SK-N-SH treated with all-trans-retinoic acid at 6 μM for 48 hours (cell line): ENCODE measurements around the gene TAF5.

Source experiments
- ATAC-seq: fragments of 200-7000 bp; cut with Tn5 transposase; 3 replicates; pipeline ENCODE4 v1.9.1; 2020; ENCODE audit warnings: mild to moderate bottlenecking, moderate library complexity
- ARNTL ChIP-seq: fragments of 450-650 bp; formaldehyde crosslinking; IDR thresholded peaks from 2 replicates; pipeline ENCODE4 v1.5.0; 2020; ENCODE audit warnings: low read depth, mild to moderate bottlenecking, moderate library complexity, borderline replicate concordance
- BACH2 ChIP-seq: fragments of 250-450 bp; sonication (Bioruptor Pico); IDR thresholded peaks from 2 replicates; pipeline ENCODE4 v1.9.0; 2021; ENCODE audit warnings: mild to moderate bottlenecking, borderline replicate concordance
- CREB5 ChIP-seq: fragments of 250-450 bp; sonication (Bioruptor Pico); IDR thresholded peaks from 2 replicates; pipeline ENCODE4 v1.5.1; 2020; ENCODE audit warnings: low read depth, mild to moderate bottlenecking, moderate library complexity
- CSDC2 ChIP-seq: fragments of 250-450 bp; sonication (Bioruptor Pico); IDR thresholded peaks from 2 replicates; pipeline ENCODE4 v1.5.0; 2020; ENCODE audit warnings: mild to moderate bottlenecking, moderate library complexity
- CSRNP3 ChIP-seq: fragments of 250-450 bp; sonication (Bioruptor Pico); IDR thresholded peaks from 2 replicates; pipeline ENCODE4 v1.5.1; 2021; ENCODE audit warnings: mild to moderate bottlenecking, moderate library complexity
- ESRRG ChIP-seq: fragments of 250-450 bp; sonication (Bioruptor Pico); IDR thresholded peaks from 2 replicates; pipeline ENCODE4 v1.6.1; 2021; ENCODE audit warnings: mild to moderate bottlenecking
- GLIS3 ChIP-seq: fragments of 250-450 bp; sonication (Bioruptor Pico); IDR thresholded peaks from 2 replicates; pipeline ENCODE4 v1.5.0; 2020; ENCODE audit warnings: mild to moderate bottlenecking, moderate library complexity
- ISL1 ChIP-seq: fragments of 250-450 bp; sonication (Bioruptor Pico); IDR thresholded peaks from 2 replicates; pipeline ENCODE4 v2.1.2; 2022; ENCODE audit warnings: mild to moderate bottlenecking, moderate library complexity
- OSR1 ChIP-seq: fragments of 250-450 bp; sonication (Bioruptor Pico); IDR thresholded peaks from 2 replicates; pipeline ENCODE4 v1.8.0; 2022; ENCODE audit warnings: moderate library complexity, mild to moderate bottlenecking, inconsistent platforms
- PATZ1 ChIP-seq: fragments of 250-450 bp; sonication (Bioruptor Pico); IDR thresholded peaks from 2 replicates; pipeline ENCODE4 v1.8.0; 2020; ENCODE audit warnings: mild to moderate bottlenecking, moderate library complexity, borderline replicate concordance
- POU6F1 ChIP-seq: fragments of 250-450 bp; sonication (Bioruptor Pico); IDR thresholded peaks from 2 replicates; pipeline ENCODE4 v1.8.0; 2021; ENCODE audit warnings: low read depth, mild to moderate bottlenecking, moderate library complexity, borderline replicate concordance
- PPARA ChIP-seq: fragments of 250-450 bp; sonication (Bioruptor Pico); IDR thresholded peaks from 2 replicates; pipeline ENCODE4 v1.5.0; 2020; ENCODE audit warnings: mild to moderate bottlenecking, borderline replicate concordance
- RARB ChIP-seq: fragments of 250-450 bp; sonication (Bioruptor Pico); IDR thresholded peaks from 2 replicates; pipeline ENCODE4 v1.8.0; 2021; ENCODE audit warnings: mild to moderate bottlenecking, moderate library complexity
- SNAI2 ChIP-seq: fragments of 250-450 bp; sonication (Bioruptor Pico); IDR thresholded peaks from 2 replicates; pipeline ENCODE4 v1.5.0; 2020; ENCODE audit warnings: mild to moderate bottlenecking, moderate library complexity
- TCF4 ChIP-seq: fragments of 250-450 bp; sonication (Bioruptor Pico); IDR thresholded peaks from 2 replicates; pipeline ENCODE4 v1.8.0; 2021; ENCODE audit warnings: mild to moderate bottlenecking, moderate library complexity, borderline replicate concordance
- TOX ChIP-seq: fragments of 250-450 bp; sonication (Bioruptor Pico); IDR thresholded peaks from 2 replicates; pipeline ENCODE4 v1.8.0; 2021; ENCODE audit warnings: mild to moderate bottlenecking, moderate library complexity, borderline replicate concordance
- TSHZ2 ChIP-seq: fragments of 250-450 bp; sonication (Bioruptor Pico); IDR thresholded peaks from 2 replicates; pipeline ENCODE4 v1.5.0; 2020; ENCODE audit warnings: mild to moderate bottlenecking, moderate library complexity
- ZC3H10 ChIP-seq: fragments of 250-450 bp; sonication (Bioruptor Pico); IDR thresholded peaks from 2 replicates; pipeline ENCODE4 v1.5.1; 2021; ENCODE audit warnings: mild to moderate bottlenecking, moderate library complexity
- ZFP3 ChIP-seq: fragments of 250-450 bp; sonication (Bioruptor Pico); IDR thresholded peaks from 2 replicates; pipeline ENCODE4 v1.5.0; 2020; ENCODE audit warnings: mild to moderate bottlenecking, moderate library complexity
- ZFP30 ChIP-seq: fragments of 450-650 bp; formaldehyde crosslinking; IDR thresholded peaks from 2 replicates; pipeline ENCODE4 v1.5.0; 2022; ENCODE audit warnings: mild to moderate bottlenecking, moderate library complexity
- ZNF565 ChIP-seq: fragments of 450-650 bp; formaldehyde crosslinking; conservative IDR thresholded peaks from 2 replicates; pipeline ENCODE4 v1.5.0; 2020; ENCODE audit warnings: low read depth, mild to moderate bottlenecking, moderate library complexity
- ZNF70 ChIP-seq: fragments of 450-650 bp; formaldehyde crosslinking; IDR thresholded peaks from 2 replicates; pipeline ENCODE4 v1.5.0; 2020; ENCODE audit warnings: mild to moderate bottlenecking, moderate library complexity
- ZNF8 ChIP-seq: fragments of 450-650 bp; formaldehyde crosslinking; IDR thresholded peaks from 2 replicates; pipeline ENCODE4 v1.5.0; 2020; ENCODE audit warnings: mild to moderate bottlenecking, moderate library complexity

TAF5 gene

GRCh38 chr10:103427866-103428265 lies 60.1 kb downstream of the TAF5 start:
- no peak for ATAC-seq
- TF ChIP-seq ISL1 (CRISPR knock-in tag) (no peak), GLIS3 (CRISPR knock-in tag) (no peak), ZC3H10 (CRISPR knock-in tag) (no peak), CREB5 (CRISPR knock-in tag) (no peak), TSHZ2 (CRISPR knock-in tag) (no peak), ZNF565 (no peak), ZNF70 (CRISPR knock-in tag) (no peak), PPARA (CRISPR knock-in tag) (no peak), TOX (no peak), OSR1 (CRISPR knock-in tag) (no peak), CSRNP3 (CRISPR knock-in tag) (no peak), PATZ1 (CRISPR knock-in tag) (no peak), SNAI2 (CRISPR knock-in tag) (no peak), ZFP3 (CRISPR knock-in tag) (no peak), CSDC2 (CRISPR knock-in tag) (no peak), ZFP30 (no peak), ESRRG (CRISPR knock-in tag) (no peak), TCF4 (CRISPR knock-in tag) (no peak), BACH2 (CRISPR knock-in tag) (no peak)

- ATAC-seq = no peak
- no peak for TF ChIP-seq ZNF70 (CRISPR knock-in tag)
- no peak for TF ChIP-seq BACH2 (CRISPR knock-in tag)
- TF ChIP-seq OSR1 (CRISPR knock-in tag) = no peak
- no peak for TF ChIP-seq ISL1 (CRISPR knock-in tag)
- no peak for TF ChIP-seq CREB5 (CRISPR knock-in tag)
- TF ChIP-seq ARNTL = no peak
- TF ChIP-seq GLIS3 (CRISPR knock-in tag) = no peak
- TF ChIP-seq ZNF8 (CRISPR knock-in tag) = no peak
- no peak for TF ChIP-seq CSRNP3 (CRISPR knock-in tag)
- no peak for TF ChIP-seq PPARA (CRISPR knock-in tag)
- no peak for TF ChIP-seq PATZ1 (CRISPR knock-in tag)
- no peak for TF ChIP-seq ESRRG (CRISPR knock-in tag)
- no peak for TF ChIP-seq POU6F1 (CRISPR knock-in tag)
- no peak for TF ChIP-seq ZFP3 (CRISPR knock-in tag)
- no peak for TF ChIP-seq RARB (CRISPR knock-in tag)
- TF ChIP-seq ZFP30 = no peak
- no peak for TF ChIP-seq ZC3H10 (CRISPR knock-in tag)
- no peak for TF ChIP-seq TCF4 (CRISPR knock-in tag)
Measured at GRCh38 chr10:103428989-103429643, 61.3 kb downstream of the TAF5 start.
